Epithelial cell of proximal tubule (primary cell): ENCODE measurements around the gene PRPH. TPM values are rescaled to one million over a fixed set of nuclear protein-coding genes. Genes with fewer than 3 reads are reported as not detected.
A peak's percentile ranks its signal among the peaks of the same experiment; 100 is the strongest.
"Not testable (repeated sequence)": the region's sequence is repeated elsewhere in the genome, so short reads cannot be mapped to it uniquely, and the experiment has no call there.

Source experiments
- DNase-seq: peaks from one replicate; pipeline ENCODE4 v3.0.0-alpha.2; 2011; ENCODE audit warnings: low read depth
- H3K4me3 ChIP-seq: 2 replicates; pipeline ENCODE4 v1.5.1; 2011; ENCODE audit warnings: low read depth, mild to moderate bottlenecking, low read length
- CTCF ChIP-seq: conservative IDR thresholded peaks from 2 replicates; pipeline ENCODE4 v1.5.1; 2012; ENCODE audit warnings: low read depth, mild to moderate bottlenecking, low read length
- total RNA-seq: library from RNA; depleted of rRNA; stranded (reverse); fragments of >200 nt; gene quantifications from 2 replicates; pipeline ENCODE4 v1.2.3, GENCODE V29; 2015

PRPH gene
- total RNA-seq, 1 donor from 2014 or later: not detected

- DNase-seq: no peak
- H3K4me3 ChIP-seq: no peak overlapping the region
- TF ChIP-seq CTCF: no peak
Observed at GRCh38 chr12:49282302-49282701, 12.6 kb upstream of the PRPH start.

- DNase-seq, H3K4me3 ChIP-seq: not testable (repeated sequence)
Observed at GRCh38 chr12:49282740-49283375, 12.1 kb upstream of the PRPH start.

GRCh38 chr12:49283541-49284429, 11.2 kb upstream of the PRPH start:
- DNase-seq: no peak
- H3K4me3 ChIP-seq: no peak overlapping the region
- no peak for TF ChIP-seq CTCF

- TF ChIP-seq CTCF: no peak
Observed at GRCh38 chr12:49284672-49285071, 10.3 kb upstream of the PRPH start.

GRCh38 chr12:49287876-49288275, 7.1 kb upstream of the PRPH start:
- no peak for DNase-seq
- TF ChIP-seq CTCF: no peak
- H3K4me3 ChIP-seq: no peak overlapping the region

More at GRCh38 chr12:49284672-49285071, 10.3 kb upstream of the PRPH start:
- DNase-seq: no peak
- no peak overlapping the region for H3K4me3 ChIP-seq

GRCh38 chr12:49288412-49288853, 6.5 kb upstream of the PRPH start:
- peak; percentile 77 for TF ChIP-seq CTCF
- H3K4me3 ChIP-seq: no peak overlapping the region
- DNase-seq: no peak

GRCh38 chr12:49288922-49289555, 5.9 kb upstream of the PRPH start:
- DNase-seq: no peak
- no peak overlapping the region for H3K4me3 ChIP-seq
- TF ChIP-seq CTCF: no peak
